Mesothelial cell of epicardium (in vitro differentiated cells): ENCODE measurements around the gene FLT4. TPM values are rescaled to one million over a fixed set of nuclear protein-coding genes. Genes with fewer than 3 reads are reported as not detected.

Experiments used
- DNase-seq, 2 experiments: peaks; one replicate each; pipeline ENCODE4 v3.0.0; 2021; ENCODE audit warnings: low spot score in 2 of 2; ENCODE audit not compliant: unreplicated experiment in 2 of 2
- H3K27ac Mint-ChIP-seq: 2 replicates; pipeline ENCODE4 v1.8.0; 2021; ENCODE audit warnings: mixed read lengths
- H3K27me3 Mint-ChIP-seq: 2 replicates; pipeline ENCODE4 v1.8.0; 2021; ENCODE audit warnings: low read depth, mixed read lengths
- H3K36me3 Mint-ChIP-seq: 2 replicates; pipeline ENCODE4 v1.8.0; 2021; ENCODE audit warnings: mixed read lengths
- H3K4me1 Mint-ChIP-seq: 2 replicates; pipeline ENCODE4 v1.8.0; 2021; ENCODE audit warnings: mixed read lengths
- H3K4me3 Mint-ChIP-seq: 2 replicates; pipeline ENCODE4 v1.8.0; 2021; ENCODE audit warnings: mild to moderate bottlenecking, moderate library complexity, mixed read lengths
- H3K9me3 Mint-ChIP-seq: 2 replicates; pipeline ENCODE4 v1.8.0; 2021; ENCODE audit warnings: mixed read lengths
- CTCF ChIP-seq: fragments of 200-600 bp; sonication (generic); IDR thresholded peaks from one replicate; pipeline ENCODE4 v1.5.0; 2021; ENCODE audit warnings: antibody characterized with exemption; ENCODE audit not compliant: unreplicated experiment
- total RNA-seq: library from RNA; stranded (reverse); gene quantifications from 3 replicates; pipeline ENCODE4 v1.2.1, GENCODE V29; 2021

The FLT4 gene
- total RNA-seq, 1 donor from 2014 or later = 1.8 TPM

GRCh38 chr5:180568914-180569313 lies 80.5 kb downstream of the FLT4 start:
- Mint-ChIP-seq H3K27me3 (no peaks in the 10 kb centered on the region), H3K27ac (no peak overlapping the region), H3K36me3 (peaks cover 49% of the 10 kb centered on the region), H3K9me3 (no peaks in the 10 kb centered on the region), H3K4me3 (no peak overlapping the region), H3K4me1 (no peaks in the 10 kb centered on the region)
- TF ChIP-seq CTCF = no peak
- no peak for DNase-seq

GRCh38 chr5:180563994-180564393 lies 85.4 kb downstream of the FLT4 start:
- Mint-ChIP-seq H3K9me3 (peaks cover 6% of the 10 kb centered on the region), H3K36me3 (peaks cover 56% of the 10 kb centered on the region), H3K27ac (no peak overlapping the region), H3K4me1 (no peaks in the 10 kb centered on the region), H3K4me3 (no peak overlapping the region), H3K27me3 (no peaks in the 10 kb centered on the region)
- no peak for DNase-seq
- TF ChIP-seq CTCF = no peak

GRCh38 chr5:180558232-180558631 lies 91.2 kb downstream of the FLT4 start:
- no peak overlapping the region for H3K4me3 Mint-ChIP-seq
- DNase-seq = no peak
- peaks cover 26% of the 10 kb centered on the region for H3K4me1 Mint-ChIP-seq
- peaks cover 44% of the 10 kb centered on the region for H3K36me3 Mint-ChIP-seq
- peaks cover 6% of the 10 kb centered on the region for H3K9me3 Mint-ChIP-seq
- TF ChIP-seq CTCF = no peak
- H3K27ac Mint-ChIP-seq = peak overlapping the region; percentile 62
- no peaks in the 10 kb centered on the region for H3K27me3 Mint-ChIP-seq

- no peak for TF ChIP-seq CTCF
- peaks cover 6% of the 10 kb centered on the region for H3K9me3 Mint-ChIP-seq
- peaks cover 33% of the 10 kb centered on the region for H3K4me1 Mint-ChIP-seq
- H3K27ac Mint-ChIP-seq = peak overlapping the region; percentile 13
- H3K27me3 Mint-ChIP-seq = no peaks in the 10 kb centered on the region
- peaks cover 50% of the 10 kb centered on the region for H3K36me3 Mint-ChIP-seq
- no peak overlapping the region for H3K4me3 Mint-ChIP-seq
- no peak for DNase-seq
These were observed 92.1 kb downstream of the FLT4 start for GRCh38 chr5:180557217-180557809.

- peak overlapping the region; percentile 77 for H3K27ac Mint-ChIP-seq
- peaks cover 33% of the 10 kb centered on the region for H3K4me1 Mint-ChIP-seq
- no peaks in the 10 kb centered on the region for H3K27me3 Mint-ChIP-seq
- peaks cover 2% of the 10 kb centered on the region for H3K9me3 Mint-ChIP-seq
- H3K4me3 Mint-ChIP-seq = no peak overlapping the region
- DNase-seq = no peak
- peaks cover 44% of the 10 kb centered on the region for H3K36me3 Mint-ChIP-seq
- TF ChIP-seq CTCF = no peak
These were observed 94.1 kb downstream of the FLT4 start for GRCh38 chr5:180555168-180555921.
